ENCODE data around the gene KIAA1958.

DNA sequence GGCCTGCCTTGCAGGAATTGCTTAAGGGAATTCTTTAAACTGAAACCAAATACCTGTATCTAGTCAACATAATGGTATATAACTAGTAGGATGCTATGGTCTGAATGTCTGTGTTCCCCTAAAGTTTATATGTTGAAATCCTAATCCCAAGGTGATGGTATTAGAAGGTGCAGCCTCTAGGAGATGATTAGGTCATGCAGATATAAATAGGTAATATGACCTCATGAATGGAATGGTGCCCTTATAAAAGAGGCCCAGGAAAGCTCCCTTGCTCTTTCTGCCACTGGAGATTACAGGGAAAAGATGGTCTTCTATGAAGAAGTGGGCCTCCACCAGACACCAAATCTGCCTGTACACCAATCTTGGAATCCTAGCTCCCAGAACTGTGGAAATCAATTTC, 7.4 kb upstream of the KIAA1958 start:
- TF ChIP-seq, protein P1, sequence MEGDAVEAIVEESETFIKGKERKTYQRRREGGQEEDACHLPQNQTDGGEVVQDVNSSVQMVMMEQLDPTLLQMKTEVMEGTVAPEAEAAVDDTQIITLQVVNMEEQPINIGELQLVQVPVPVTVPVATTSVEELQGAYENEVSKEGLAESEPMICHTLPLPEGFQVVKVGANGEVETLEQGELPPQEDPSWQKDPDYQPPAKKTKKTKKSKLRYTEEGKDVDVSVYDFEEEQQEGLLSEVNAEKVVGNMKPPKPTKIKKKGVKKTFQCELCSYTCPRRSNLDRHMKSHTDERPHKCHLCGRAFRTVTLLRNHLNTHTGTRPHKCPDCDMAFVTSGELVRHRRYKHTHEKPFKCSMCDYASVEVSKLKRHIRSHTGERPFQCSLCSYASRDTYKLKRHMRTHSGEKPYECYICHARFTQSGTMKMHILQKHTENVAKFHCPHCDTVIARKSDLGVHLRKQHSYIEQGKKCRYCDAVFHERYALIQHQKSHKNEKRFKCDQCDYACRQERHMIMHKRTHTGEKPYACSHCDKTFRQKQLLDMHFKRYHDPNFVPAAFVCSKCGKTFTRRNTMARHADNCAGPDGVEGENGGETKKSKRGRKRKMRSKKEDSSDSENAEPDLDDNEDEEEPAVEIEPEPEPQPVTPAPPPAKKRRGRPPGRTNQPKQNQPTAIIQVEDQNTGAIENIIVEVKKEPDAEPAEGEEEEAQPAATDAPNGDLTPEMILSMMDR (IDR thresholded peaks at IDR 0.05 in 4 of 5, conservative IDR thresholded peaks at IDR 0.05 in 1 of 5), result no peak
- TF ChIP-seq POLR2A (IDR thresholded peaks at IDR 0.05), result no peak

Measured in gastrocnemius medialis (tissue), 4 donors.